Cardiac muscle cell (in vitro differentiated cells and primary cell): ENCODE data around the gene INSRR. TPM values are rescaled to one million over a fixed set of nuclear protein-coding genes. Genes with fewer than 3 reads are reported as not detected.

Source experiments
- DNase-seq, 2 donors: peaks; one replicate each; pipeline versions ENCODE4 v3.0.0 to v3.0.0-alpha.2; 2010 to 2017; ENCODE audit warnings: low read depth in 1 of 2, low spot score in 1 of 2
- H3K27ac ChIP-seq: fragments of 200-600 bp; sonication (generic); 2 replicates; pipeline ENCODE4 v1.5.1; 2016
- H3K27me3 ChIP-seq: fragments of 200-600 bp; sonication (generic); 2 replicates; pipeline ENCODE4 v1.6.0; 2016; ENCODE audit warnings: control low read depth
- H3K36me3 ChIP-seq: fragments of 200-600 bp; sonication (generic); 2 replicates; pipeline ENCODE4 v1.5.1; 2016; ENCODE audit warnings: control low read depth
- H3K4me1 ChIP-seq: fragments of 200-600 bp; sonication (generic); 2 replicates; pipeline ENCODE4 v1.8.1; 2017; ENCODE audit warnings: low read depth, mild to moderate bottlenecking, mixed run types
- H3K4me3 ChIP-seq: fragments of 200-600 bp; sonication (generic); 2 replicates; pipeline ENCODE4 v1.5.1; 2016; ENCODE audit warnings: mild to moderate bottlenecking
- H3K9me3 ChIP-seq: fragments of 200-600 bp; sonication (generic); 2 replicates; pipeline ENCODE4 v1.5.1; 2017; ENCODE audit warnings: low read depth, mild to moderate bottlenecking, control low read depth
- CTCF ChIP-seq: IDR thresholded peaks from 2 replicates; pipeline ENCODE4 v1.5.1; 2012; ENCODE audit warnings: low read depth, mild to moderate bottlenecking, low read length
- polyA plus RNA-seq: library from polyadenylated mRNA; unstranded; fragments of >200 nt; fragmentation: Nextera tagmentation; extraction: Ambion mirVana; gene quantifications from 2 replicates; pipeline ENCODE4 v1.2.1, GENCODE V29; 2016
- total RNA-seq: library from RNA; depleted of rRNA; stranded (reverse); fragments of >200 nt; gene quantifications from 2 replicates; pipeline ENCODE4 v1.2.3, GENCODE V29; 2016

The INSRR gene
- 0.18 and 0.21 TPM in 2 replicates for total RNA-seq
- 0.11 and 0.30 TPM in 2 replicates for polyA plus RNA-seq

GRCh38 chr1:156858959-156859522 lies at the start of gene INSRR:
TSS of gene INSRR (minus strand) at chr1:156859117. CDS start at chr1:156858621, 496 bp downstream.
- no peaks in the 10 kb centered on the region for H3K9me3 ChIP-seq
- H3K4me3 ChIP-seq: peak within 1 kb of the TSS; percentile 17
- H3K36me3 ChIP-seq: no peaks in the 10 kb centered on the region
- no peak within 1 kb of the TSS for H3K27ac ChIP-seq
- H3K27me3 ChIP-seq: peaks cover 53% of the 10 kb centered on the region
- TF ChIP-seq CTCF: no peak
- peaks cover 13% of the 10 kb centered on the region for H3K4me1 ChIP-seq
- peak in 1 of 2 donors; percentile 26 for DNase-seq

GRCh38 chr1:156908541-156908940 lies 49.6 kb upstream of the INSRR start:
- Histone ChIP-seq H3K4me3 (no peak overlapping the region), H3K27ac (no peak overlapping the region), H3K9me3 (no peaks in the 10 kb centered on the region), H3K4me1 (peaks cover 5% of the 10 kb centered on the region), H3K36me3 (no peaks in the 10 kb centered on the region), H3K27me3 (no peaks in the 10 kb centered on the region)
- no peak for DNase-seq
- no peak for TF ChIP-seq CTCF

- Histone ChIP-seq H3K4me1 (no peaks in the 10 kb centered on the region), H3K9me3 (no peaks in the 10 kb centered on the region)
- no peak for DNase-seq
Observed at GRCh38 chr1:156906206-156906906, 47.4 kb upstream of the INSRR start.

GRCh38 chr1:156905651-156906050 lies 46.7 kb upstream of the INSRR start:
- no peak for DNase-seq
- H3K27ac ChIP-seq: no peak overlapping the region
- TF ChIP-seq CTCF: no peak
- no peaks in the 10 kb centered on the region for H3K4me1 ChIP-seq
- no peak overlapping the region for H3K4me3 ChIP-seq
- no peaks in the 10 kb centered on the region for H3K9me3 ChIP-seq
- H3K27me3 ChIP-seq: no peaks in the 10 kb centered on the region
- H3K36me3 ChIP-seq: no peaks in the 10 kb centered on the region

More at GRCh38 chr1:156906206-156906906, 47.4 kb upstream of the INSRR start:
- no peak for TF ChIP-seq CTCF
- H3K27ac ChIP-seq: no peak overlapping the region
- no peaks in the 10 kb centered on the region for H3K36me3 ChIP-seq
- H3K4me3 ChIP-seq: no peak overlapping the region
- no peaks in the 10 kb centered on the region for H3K27me3 ChIP-seq

- DNase-seq: no peak
Observed at GRCh38 chr1:156905176-156905575, 46.3 kb upstream of the INSRR start.

More at GRCh38 chr1:156905176-156905575, 46.3 kb upstream of the INSRR start:
- no peaks in the 10 kb centered on the region for H3K27me3 ChIP-seq
- TF ChIP-seq CTCF: no peak
- H3K36me3 ChIP-seq: no peaks in the 10 kb centered on the region
- no peaks in the 10 kb centered on the region for H3K4me1 ChIP-seq
- no peaks in the 10 kb centered on the region for H3K9me3 ChIP-seq
- H3K4me3 ChIP-seq: no peak overlapping the region
- H3K27ac ChIP-seq: no peak overlapping the region
